T-helper 1 cell treated with Interleukin-12 subunit alpha and Interleukin-12 subunit beta and Interleukin-4 antibody, amounts not matched to agents 30 μg/mL and 1 μg/mL, for 36 hours (primary cell): ENCODE data around the gene PTPRG.

ENCODE experiments used
- H3K27ac Mint-ChIP-seq: one replicate; pipeline ENCODE4 v1.8.0; 2021; ENCODE audit warnings: mild to moderate bottlenecking, mixed read lengths
- H3K27me3 Mint-ChIP-seq: one replicate; pipeline ENCODE4 v1.8.0; 2021; ENCODE audit warnings: low read depth, mixed read lengths
- H3K36me3 Mint-ChIP-seq: one replicate; pipeline ENCODE4 v1.8.0; 2021; ENCODE audit warnings: low read depth, mixed read lengths
- H3K4me1 Mint-ChIP-seq: one replicate; pipeline ENCODE4 v1.8.0; 2021; ENCODE audit warnings: low read depth, mixed read lengths
- H3K4me3 Mint-ChIP-seq: one replicate; pipeline ENCODE4 v1.8.0; 2021; ENCODE audit warnings: mild to moderate bottlenecking, moderate library complexity, mixed read lengths
- H3K9me3 Mint-ChIP-seq: one replicate; pipeline ENCODE4 v1.8.0; 2021; ENCODE audit warnings: mixed read lengths

The PTPRG gene

DNA sequence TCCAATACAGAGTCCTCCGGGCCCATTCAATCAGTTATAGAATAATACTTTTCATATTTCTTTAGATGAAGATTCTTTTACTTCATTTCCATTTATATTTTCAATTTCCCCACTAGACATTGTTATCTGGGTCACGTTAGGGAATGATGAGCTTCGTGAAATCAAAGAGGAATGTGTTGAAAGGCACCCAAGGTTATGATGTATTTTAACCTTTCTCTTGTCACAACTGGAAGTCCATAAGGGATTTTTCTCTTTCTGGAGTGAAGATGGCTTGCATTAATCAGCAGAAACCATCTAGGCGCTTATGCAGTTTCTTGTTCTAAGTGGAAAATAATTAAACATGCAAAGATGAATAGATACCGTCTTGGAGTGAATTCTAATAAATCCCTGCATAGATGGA lies 631.5 kb downstream of the PTPRG start:
- H3K9me3 Mint-ChIP-seq: no peaks in the 10 kb centered on the region
- no peak overlapping the region for H3K4me3 Mint-ChIP-seq
- no peak overlapping the region for H3K27ac Mint-ChIP-seq
- H3K36me3 Mint-ChIP-seq: no peaks in the 10 kb centered on the region
- peaks cover 7% of the 10 kb centered on the region for H3K4me1 Mint-ChIP-seq
- H3K27me3 Mint-ChIP-seq: no peaks in the 10 kb centered on the region

- peaks cover 4% of the 10 kb centered on the region for H3K4me1 Mint-ChIP-seq
- H3K4me3 Mint-ChIP-seq: no peak overlapping the region
- no peaks in the 10 kb centered on the region for H3K9me3 Mint-ChIP-seq
- no peaks in the 10 kb centered on the region for H3K36me3 Mint-ChIP-seq
- no peak overlapping the region for H3K27ac Mint-ChIP-seq
- H3K27me3 Mint-ChIP-seq: no peaks in the 10 kb centered on the region
Measured at GRCh38 chr3:62193586-62194345, 632.4 kb downstream of the PTPRG start.

DNA sequence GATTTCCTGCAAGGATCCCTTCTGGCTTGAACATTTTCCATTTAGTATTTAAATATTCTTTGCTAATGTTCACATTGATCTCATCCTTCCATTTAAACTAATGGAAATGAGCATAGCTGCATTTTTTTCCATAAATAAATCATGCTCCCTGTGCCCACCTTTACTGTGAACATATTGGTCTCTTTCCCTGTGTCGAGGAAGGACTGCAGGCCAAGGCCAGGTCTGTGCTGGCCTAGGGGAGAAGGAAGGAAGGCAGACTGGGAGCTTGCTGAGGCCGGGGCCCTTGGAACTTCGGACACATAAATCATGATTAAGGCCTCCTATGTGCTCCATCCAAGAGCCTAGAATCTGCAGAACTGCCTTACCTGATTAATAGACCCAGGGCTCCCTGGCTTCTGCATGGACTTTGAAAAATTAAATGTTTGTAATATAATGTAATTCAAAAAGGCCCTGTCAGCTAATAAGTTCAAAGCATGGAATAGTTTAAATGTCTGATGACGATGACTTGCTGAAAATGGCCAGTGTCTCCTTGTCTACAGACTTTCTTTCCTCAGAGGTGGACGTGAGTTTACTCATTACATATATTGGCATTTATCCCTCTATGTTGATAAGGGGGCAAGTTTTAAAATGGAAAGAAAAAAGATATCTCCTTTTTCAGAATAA lies 636.1 kb downstream of the PTPRG start:
- H3K4me1 Mint-ChIP-seq: no peaks in the 10 kb centered on the region
- no peak overlapping the region for H3K27ac Mint-ChIP-seq
- no peak overlapping the region for H3K4me3 Mint-ChIP-seq
- no peaks in the 10 kb centered on the region for H3K9me3 Mint-ChIP-seq
- no peaks in the 10 kb centered on the region for H3K27me3 Mint-ChIP-seq
- H3K36me3 Mint-ChIP-seq: no peaks in the 10 kb centered on the region

DNA sequence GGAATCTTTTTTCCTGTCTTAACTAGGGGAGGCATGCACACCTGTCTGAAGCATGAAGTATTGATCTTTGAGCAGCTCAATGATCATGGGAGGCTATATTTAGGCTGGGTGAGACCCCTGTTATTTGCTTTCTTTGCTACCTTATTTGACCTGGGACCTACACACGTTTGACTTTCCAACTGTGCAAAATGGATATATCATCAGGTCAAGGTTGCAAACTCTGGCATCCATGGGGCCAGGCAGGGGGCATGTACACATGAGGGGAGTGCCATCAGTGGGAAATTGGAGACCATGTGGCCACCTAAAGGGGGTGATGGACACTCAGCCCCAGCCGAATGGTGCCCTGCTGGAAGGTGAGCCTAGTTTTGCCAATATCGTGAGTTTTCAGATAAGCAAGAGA lies 637.8 kb downstream of the PTPRG start:
- H3K27me3 Mint-ChIP-seq: no peaks in the 10 kb centered on the region
- no peaks in the 10 kb centered on the region for H3K9me3 Mint-ChIP-seq
- no peak overlapping the region for H3K4me3 Mint-ChIP-seq
- no peaks in the 10 kb centered on the region for H3K36me3 Mint-ChIP-seq
- no peaks in the 10 kb centered on the region for H3K4me1 Mint-ChIP-seq
- H3K27ac Mint-ChIP-seq: no peak overlapping the region

DNA sequence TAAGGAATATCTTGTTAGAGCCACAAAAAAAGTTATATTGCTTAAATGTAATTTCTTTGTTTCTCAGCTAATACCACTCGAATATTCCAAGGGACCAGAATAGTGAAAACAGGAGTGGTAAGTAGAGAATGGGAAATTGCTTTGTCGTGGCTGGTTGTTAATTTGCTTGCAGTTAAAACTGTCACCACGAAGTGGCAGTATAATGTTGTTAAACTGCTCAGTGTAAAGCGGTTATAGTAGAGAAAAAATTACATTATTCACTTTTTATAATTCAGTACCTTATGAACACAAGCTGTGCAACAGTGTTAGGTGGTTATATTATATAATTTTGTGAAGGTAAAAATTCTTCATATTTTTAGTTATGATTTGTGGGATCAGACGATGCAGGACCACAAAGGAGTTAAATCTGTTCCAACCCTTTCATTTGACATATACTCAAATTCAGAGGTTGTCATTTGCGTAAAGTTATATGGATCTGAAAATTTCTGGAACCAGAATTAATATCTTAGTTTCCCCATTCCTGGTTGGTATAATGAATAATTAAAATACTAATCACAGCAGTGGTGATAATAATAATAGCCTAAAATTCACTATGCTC lies 640.2 kb downstream of the PTPRG start:
- Mint-ChIP-seq H3K4me3 (no peak overlapping the region), H3K27ac (no peak overlapping the region), H3K27me3 (no peaks in the 10 kb centered on the region), H3K4me1 (no peaks in the 10 kb centered on the region), H3K36me3 (no peaks in the 10 kb centered on the region), H3K9me3 (no peaks in the 10 kb centered on the region)

DNA sequence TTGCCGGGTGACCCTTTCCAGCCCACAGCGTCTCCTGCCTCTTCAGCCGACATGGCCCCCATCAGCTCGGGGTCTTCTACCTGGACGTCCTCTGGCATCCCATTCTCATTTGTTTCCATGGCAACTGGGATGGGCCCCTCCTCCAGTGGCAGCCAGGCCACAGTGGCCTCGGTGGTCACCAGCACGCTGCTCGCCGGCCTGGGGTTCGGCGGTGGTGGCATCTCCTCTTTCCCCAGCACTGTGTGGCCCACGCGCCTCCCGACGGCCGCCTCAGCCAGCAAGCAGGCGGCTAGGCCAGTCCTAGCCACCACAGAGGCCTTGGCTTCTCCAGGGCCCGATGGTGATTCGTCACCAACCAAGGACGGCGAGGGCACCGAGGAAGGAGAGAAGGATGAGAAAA lies 641.8 kb downstream of the PTPRG start:
- Mint-ChIP-seq H3K27me3 (no peaks in the 10 kb centered on the region), H3K36me3 (no peaks in the 10 kb centered on the region), H3K4me3 (no peak overlapping the region), H3K27ac (no peak overlapping the region), H3K4me1 (no peaks in the 10 kb centered on the region), H3K9me3 (no peaks in the 10 kb centered on the region)

DNA sequence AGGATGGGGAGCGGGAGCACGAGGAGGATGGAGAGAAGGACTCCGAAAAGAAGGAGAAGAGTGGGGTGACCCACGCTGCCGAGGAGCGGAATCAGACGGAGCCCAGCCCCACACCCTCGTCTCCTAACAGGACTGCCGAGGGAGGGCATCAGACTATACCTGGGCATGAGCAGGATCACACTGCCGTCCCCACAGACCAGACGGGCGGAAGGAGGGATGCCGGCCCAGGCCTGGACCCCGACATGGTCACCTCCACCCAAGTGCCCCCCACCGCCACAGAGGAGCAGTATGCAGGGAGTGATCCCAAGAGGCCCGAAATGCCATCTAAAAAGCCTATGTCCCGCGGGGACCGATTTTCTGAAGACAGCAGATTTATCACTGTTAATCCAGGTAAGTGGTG lies 642.2 kb downstream of the PTPRG start:
- no peaks in the 10 kb centered on the region for H3K9me3 Mint-ChIP-seq
- H3K36me3 Mint-ChIP-seq: no peaks in the 10 kb centered on the region
- no peak overlapping the region for H3K4me3 Mint-ChIP-seq
- H3K27ac Mint-ChIP-seq: no peak overlapping the region
- no peaks in the 10 kb centered on the region for H3K27me3 Mint-ChIP-seq
- no peaks in the 10 kb centered on the region for H3K4me1 Mint-ChIP-seq

GRCh38 chr3:62207197-62207596 lies 645.8 kb downstream of the PTPRG start:
- Mint-ChIP-seq H3K4me3 (no peak overlapping the region), H3K27me3 (no peaks in the 10 kb centered on the region), H3K9me3 (no peaks in the 10 kb centered on the region), H3K27ac (no peak overlapping the region), H3K4me1 (no peaks in the 10 kb centered on the region), H3K36me3 (no peaks in the 10 kb centered on the region)

DNA sequence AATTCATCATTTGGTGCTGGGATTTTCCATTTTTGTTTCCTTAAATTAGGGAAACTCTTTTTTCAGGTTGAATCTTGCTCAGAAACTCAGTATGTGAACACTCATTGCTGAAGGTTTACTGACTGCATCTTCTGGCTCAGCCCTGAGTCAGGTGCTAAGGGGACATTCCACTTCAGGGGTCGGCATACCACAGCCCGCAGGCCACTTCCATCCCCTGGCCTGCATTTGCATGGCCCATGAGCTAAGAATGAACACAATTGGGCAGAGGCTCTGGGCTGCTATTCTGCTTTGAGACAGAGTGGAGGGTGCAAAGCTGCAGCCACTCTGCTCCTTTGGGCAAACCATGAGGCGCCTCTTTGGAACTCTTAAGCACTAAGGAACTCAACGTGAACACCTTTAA lies 647.0 kb downstream of the PTPRG start:
- H3K27ac Mint-ChIP-seq: no peak overlapping the region
- H3K4me1 Mint-ChIP-seq: peaks cover 2% of the 10 kb centered on the region
- no peaks in the 10 kb centered on the region for H3K36me3 Mint-ChIP-seq
- H3K27me3 Mint-ChIP-seq: no peaks in the 10 kb centered on the region
- no peak overlapping the region for H3K4me3 Mint-ChIP-seq
- no peaks in the 10 kb centered on the region for H3K9me3 Mint-ChIP-seq

DNA sequence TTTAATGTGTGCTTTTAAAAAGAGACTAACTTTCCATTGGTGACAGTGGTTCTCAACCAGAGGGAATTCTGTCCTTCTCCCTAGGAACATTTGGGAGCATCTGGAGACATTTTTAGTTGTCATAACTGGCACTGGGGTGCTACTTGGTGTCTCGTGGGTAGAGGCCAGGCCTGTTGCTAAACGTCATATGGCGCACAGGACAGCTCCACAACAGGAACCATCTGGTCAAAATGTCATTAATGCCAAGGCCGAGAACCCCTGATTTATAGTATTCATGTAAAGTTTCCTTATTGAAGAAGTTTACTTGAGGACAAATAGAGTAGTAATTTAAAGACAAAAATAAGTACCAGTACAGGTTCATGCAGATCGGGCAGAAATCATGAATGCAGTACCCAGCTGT lies 647.7 kb downstream of the PTPRG start:
- H3K27me3 Mint-ChIP-seq: no peaks in the 10 kb centered on the region
- peaks cover 2% of the 10 kb centered on the region for H3K4me1 Mint-ChIP-seq
- H3K4me3 Mint-ChIP-seq: no peak overlapping the region
- no peak overlapping the region for H3K27ac Mint-ChIP-seq
- H3K36me3 Mint-ChIP-seq: no peaks in the 10 kb centered on the region
- H3K9me3 Mint-ChIP-seq: no peaks in the 10 kb centered on the region

DNA sequence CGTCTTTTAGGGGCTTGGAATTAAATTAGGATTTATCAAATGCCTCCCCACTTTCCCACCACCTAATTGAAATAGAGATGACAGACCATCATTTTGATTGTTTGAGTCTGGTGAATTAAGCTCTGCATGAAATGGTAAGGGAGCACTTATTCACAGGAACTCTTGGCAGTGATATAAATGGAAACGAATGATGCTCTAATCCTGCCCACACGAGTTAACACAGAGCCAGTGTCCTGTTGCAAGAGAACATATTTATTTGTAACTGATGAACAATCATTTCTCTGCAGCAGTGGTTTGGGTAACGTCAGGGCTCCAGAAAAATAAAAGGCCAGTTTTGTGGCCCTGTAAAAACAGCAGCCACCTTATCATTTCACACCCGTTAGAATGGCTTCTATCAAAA lies 648.6 kb downstream of the PTPRG start:
- Mint-ChIP-seq H3K27me3 (no peaks in the 10 kb centered on the region), H3K4me1 (peaks cover 2% of the 10 kb centered on the region), H3K9me3 (no peaks in the 10 kb centered on the region), H3K27ac (no peak overlapping the region), H3K4me3 (no peak overlapping the region), H3K36me3 (no peaks in the 10 kb centered on the region)

GRCh38 chr3:62211675-62212429 lies 650.5 kb downstream of the PTPRG start:
- H3K4me1 Mint-ChIP-seq: peaks cover 2% of the 10 kb centered on the region
- no peaks in the 10 kb centered on the region for H3K9me3 Mint-ChIP-seq
- no peaks in the 10 kb centered on the region for H3K36me3 Mint-ChIP-seq
- H3K27me3 Mint-ChIP-seq: no peaks in the 10 kb centered on the region
- no peak overlapping the region for H3K4me3 Mint-ChIP-seq
- H3K27ac Mint-ChIP-seq: no peak overlapping the region

DNA sequence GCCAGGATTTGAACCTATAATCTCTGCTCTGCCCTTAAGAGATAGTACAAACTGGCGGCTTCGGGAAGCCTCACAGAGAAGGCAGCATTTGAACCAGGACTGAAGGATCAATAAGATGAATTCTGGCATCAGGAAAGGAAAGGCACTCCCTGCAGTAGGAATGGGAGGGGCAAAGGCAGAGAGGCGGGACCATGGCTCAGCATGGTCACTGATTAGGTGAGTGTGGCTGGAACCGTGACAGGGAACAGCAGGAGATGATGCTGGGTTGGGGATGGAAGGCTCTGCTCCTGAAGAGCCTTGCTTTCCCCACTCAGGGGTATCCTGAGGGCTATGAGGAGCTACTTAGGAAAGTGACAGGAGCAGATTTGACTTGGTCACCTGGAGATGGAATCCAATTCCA lies 653.5 kb downstream of the PTPRG start:
- Mint-ChIP-seq H3K4me1 (peaks cover 2% of the 10 kb centered on the region), H3K4me3 (no peak overlapping the region), H3K9me3 (no peaks in the 10 kb centered on the region), H3K27ac (no peak overlapping the region), H3K36me3 (no peaks in the 10 kb centered on the region), H3K27me3 (no peaks in the 10 kb centered on the region)

DNA sequence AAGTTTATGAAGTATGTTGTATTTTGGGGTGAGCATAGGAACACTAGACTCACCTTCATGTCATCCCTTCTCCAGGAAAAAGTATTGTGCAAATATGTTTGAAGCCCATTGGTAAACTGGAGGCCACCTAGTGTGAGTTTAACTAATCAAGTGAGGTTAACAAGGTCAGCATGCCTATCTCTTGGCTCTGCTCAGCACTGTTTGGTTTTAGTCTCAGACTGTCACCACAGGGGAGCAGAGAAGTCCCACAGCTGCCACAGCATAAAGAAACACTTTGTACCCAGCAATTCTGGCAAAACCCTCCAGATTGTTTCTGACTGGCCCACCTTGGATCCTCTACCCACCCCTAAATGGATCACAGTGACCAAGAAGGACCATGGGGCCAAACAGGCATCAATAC lies 659.2 kb downstream of the PTPRG start:
- H3K4me3 Mint-ChIP-seq: no peak overlapping the region
- no peaks in the 10 kb centered on the region for H3K27me3 Mint-ChIP-seq
- no peaks in the 10 kb centered on the region for H3K9me3 Mint-ChIP-seq
- H3K4me1 Mint-ChIP-seq: no peaks in the 10 kb centered on the region
- no peak overlapping the region for H3K27ac Mint-ChIP-seq
- no peaks in the 10 kb centered on the region for H3K36me3 Mint-ChIP-seq

DNA sequence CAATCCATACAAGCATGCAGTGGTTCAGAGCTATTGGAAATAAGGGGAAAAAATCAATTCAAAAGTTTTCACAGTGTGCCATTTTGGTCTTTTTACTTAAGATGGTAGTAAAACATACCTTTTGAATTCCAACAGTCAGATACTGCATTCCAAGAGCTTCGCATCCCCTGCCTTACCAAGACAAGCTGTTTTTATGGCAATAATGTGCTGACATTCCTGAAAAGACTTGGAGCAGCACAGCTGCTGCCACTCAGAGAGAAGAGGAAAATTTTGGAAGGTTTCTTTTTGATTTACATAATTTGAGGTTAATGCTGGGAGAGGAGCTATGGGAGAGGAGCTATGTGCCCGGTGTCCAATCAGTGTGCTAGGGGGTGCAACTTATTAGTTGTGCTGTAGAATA lies 663.7 kb downstream of the PTPRG start:
- no peak overlapping the region for H3K4me3 Mint-ChIP-seq
- no peaks in the 10 kb centered on the region for H3K36me3 Mint-ChIP-seq
- no peak overlapping the region for H3K27ac Mint-ChIP-seq
- H3K9me3 Mint-ChIP-seq: no peaks in the 10 kb centered on the region
- no peaks in the 10 kb centered on the region for H3K4me1 Mint-ChIP-seq
- no peaks in the 10 kb centered on the region for H3K27me3 Mint-ChIP-seq
